DOHH2 (cell line): ENCODE data around the gene KCNMA1.

Source experiments
- EZH2phosphoT487 ChIP-seq: fragments of 200-600 bp; sonication (generic); IDR thresholded peaks from 2 replicates; pipeline ENCODE4 v1.6.1; 2017; ENCODE audit warnings: borderline replicate concordance, mild to moderate bottlenecking, antibody characterized with exemption, low read length, moderate library complexity, mixed read lengths
- TF ChIP-seq, protein P1 (sequence below): fragments of 200-600 bp; sonication (generic); IDR thresholded peaks from one replicate; pipeline ENCODE4 v1.5.1; 2014; ENCODE audit warnings: antibody characterized with exemption, mild to moderate bottlenecking, low read depth, low read length; ENCODE audit not compliant: poor library complexity, severe bottlenecking

DNA sequence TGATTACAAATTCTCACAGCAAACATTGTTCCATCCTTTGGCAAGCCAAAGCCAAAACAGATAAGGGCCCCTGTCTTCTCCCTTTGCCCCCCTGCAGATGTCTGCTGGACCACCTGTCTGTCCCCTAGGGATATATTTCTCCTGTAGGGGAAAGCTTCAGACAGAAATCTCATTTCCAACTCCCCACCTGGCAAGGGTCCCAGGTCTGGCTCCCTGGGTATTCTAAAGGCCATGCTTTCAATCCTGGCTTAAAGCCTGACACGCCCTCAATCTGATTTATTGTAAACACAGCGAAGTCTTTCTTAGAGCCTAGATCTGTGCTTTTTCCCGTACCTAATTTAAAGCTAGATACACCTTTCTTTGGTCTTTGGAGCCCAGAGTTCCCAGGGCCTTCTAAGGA, 66.1 kb downstream of the KCNMA1 start:
- TF ChIP-seq, protein P1, sequence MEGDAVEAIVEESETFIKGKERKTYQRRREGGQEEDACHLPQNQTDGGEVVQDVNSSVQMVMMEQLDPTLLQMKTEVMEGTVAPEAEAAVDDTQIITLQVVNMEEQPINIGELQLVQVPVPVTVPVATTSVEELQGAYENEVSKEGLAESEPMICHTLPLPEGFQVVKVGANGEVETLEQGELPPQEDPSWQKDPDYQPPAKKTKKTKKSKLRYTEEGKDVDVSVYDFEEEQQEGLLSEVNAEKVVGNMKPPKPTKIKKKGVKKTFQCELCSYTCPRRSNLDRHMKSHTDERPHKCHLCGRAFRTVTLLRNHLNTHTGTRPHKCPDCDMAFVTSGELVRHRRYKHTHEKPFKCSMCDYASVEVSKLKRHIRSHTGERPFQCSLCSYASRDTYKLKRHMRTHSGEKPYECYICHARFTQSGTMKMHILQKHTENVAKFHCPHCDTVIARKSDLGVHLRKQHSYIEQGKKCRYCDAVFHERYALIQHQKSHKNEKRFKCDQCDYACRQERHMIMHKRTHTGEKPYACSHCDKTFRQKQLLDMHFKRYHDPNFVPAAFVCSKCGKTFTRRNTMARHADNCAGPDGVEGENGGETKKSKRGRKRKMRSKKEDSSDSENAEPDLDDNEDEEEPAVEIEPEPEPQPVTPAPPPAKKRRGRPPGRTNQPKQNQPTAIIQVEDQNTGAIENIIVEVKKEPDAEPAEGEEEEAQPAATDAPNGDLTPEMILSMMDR, result no peak
- TF ChIP-seq EZH2phosphoT487, result no peak
